Dendritic cell treated with granulocyte-macrophage colony-stimulating factor and Interleukin-4, amounts not matched to agents 40 ng/mL and 50 ng/mL, for 4 days (primary cell): ENCODE measurements around the gene ZNF341.

ENCODE experiments used
- H3K27ac Mint-ChIP-seq: one replicate; pipeline ENCODE4 v1.8.0; 2022; ENCODE audit warnings: mild to moderate bottlenecking, mixed read lengths
- H3K27me3 Mint-ChIP-seq: one replicate; pipeline ENCODE4 v1.8.0; 2022; ENCODE audit warnings: mild to moderate bottlenecking, mixed read lengths
- H3K36me3 Mint-ChIP-seq: one replicate; pipeline ENCODE4 v1.8.0; 2022; ENCODE audit warnings: low read depth, mixed read lengths
- H3K4me1 Mint-ChIP-seq: one replicate; pipeline ENCODE4 v1.8.0; 2022; ENCODE audit warnings: low read depth, mixed read lengths
- H3K4me3 Mint-ChIP-seq: one replicate; pipeline ENCODE4 v1.8.0; 2022; ENCODE audit warnings: mild to moderate bottlenecking, moderate library complexity, mixed read lengths
- H3K9me3 Mint-ChIP-seq: one replicate; pipeline ENCODE4 v1.8.0; 2022; ENCODE audit warnings: mixed read lengths
- intact Hi-C: fragments of 100-400 bp; cut with micrococcal nuclease; formaldehyde crosslinking; loops from one replicate; pipeline ENCODE4 v1.15.0; 2022

ZNF341 gene

DNA sequence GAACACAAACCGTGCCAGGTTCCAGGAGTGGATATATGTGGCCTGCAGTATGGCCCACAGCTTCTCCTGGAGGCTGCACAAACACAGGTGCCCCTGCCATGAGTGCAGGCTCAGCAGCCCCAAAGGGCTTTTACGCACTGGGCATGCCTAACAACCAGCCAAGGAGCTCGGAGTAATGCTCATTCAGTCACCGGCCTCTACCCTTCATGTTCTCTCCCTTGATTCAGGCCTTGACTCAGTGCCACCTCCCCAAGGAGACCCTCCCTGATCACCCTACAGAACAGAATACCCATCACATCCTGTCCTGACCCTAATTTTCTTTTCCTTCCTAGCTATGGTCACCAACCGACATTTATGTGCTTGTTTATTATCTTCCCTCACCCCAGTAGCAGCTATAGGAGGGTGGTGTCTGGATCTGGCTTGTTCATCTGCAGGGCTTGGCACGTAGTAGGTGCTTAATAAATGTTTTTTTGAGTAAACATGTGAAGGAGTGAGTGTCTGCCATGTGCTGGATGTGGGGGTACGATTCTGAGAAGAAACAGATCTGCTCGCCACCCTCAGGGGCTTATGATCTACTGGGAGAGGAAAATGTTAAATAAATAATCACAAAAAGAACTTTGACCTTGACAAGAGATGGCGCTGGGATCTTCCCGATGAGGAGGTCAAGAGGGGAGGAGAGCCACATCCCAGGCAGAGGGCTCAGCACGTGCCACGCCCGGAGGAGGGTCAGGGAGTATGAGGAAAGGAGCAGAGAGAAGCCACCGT, 20.9 kb upstream of the ZNF341 start:
- Mint-ChIP-seq H3K36me3 (peaks cover 67% of the 10 kb centered on the region), H3K4me3 (no peak overlapping the region), H3K4me1 (peaks cover 25% of the 10 kb centered on the region), H3K27ac (no peak overlapping the region), H3K27me3 (no peaks in the 10 kb centered on the region), H3K9me3 (no peaks in the 10 kb centered on the region)
- intact Hi-C loops: no loop called here

- no peak overlapping the region for H3K4me3 Mint-ChIP-seq
- no peaks in the 10 kb centered on the region for H3K9me3 Mint-ChIP-seq
- H3K36me3 Mint-ChIP-seq: peaks cover 73% of the 10 kb centered on the region
- H3K4me1 Mint-ChIP-seq: peaks cover 25% of the 10 kb centered on the region
- intact Hi-C loops: no loop called here
- no peak overlapping the region for H3K27ac Mint-ChIP-seq
- H3K27me3 Mint-ChIP-seq: no peaks in the 10 kb centered on the region
Observed at GRCh38 chr20:33711446-33711738, 20.4 kb upstream of the ZNF341 start.

GRCh38 chr20:33713865-33714367, 17.9 kb upstream of the ZNF341 start:
- Mint-ChIP-seq H3K27ac (no peak overlapping the region), H3K27me3 (no peaks in the 10 kb centered on the region), H3K36me3 (peaks cover 63% of the 10 kb centered on the region), H3K4me3 (no peak overlapping the region), H3K9me3 (no peaks in the 10 kb centered on the region), H3K4me1 (peaks cover 35% of the 10 kb centered on the region)
- intact Hi-C loops: no loop called here

GRCh38 chr20:33716498-33716897, 15.3 kb upstream of the ZNF341 start:
- H3K27ac Mint-ChIP-seq: no peak overlapping the region
- H3K27me3 Mint-ChIP-seq: no peaks in the 10 kb centered on the region
- H3K4me3 Mint-ChIP-seq: no peak overlapping the region
- peaks cover 55% of the 10 kb centered on the region for H3K36me3 Mint-ChIP-seq
- intact Hi-C loops: no loop called here
- peaks cover 31% of the 10 kb centered on the region for H3K4me1 Mint-ChIP-seq
- H3K9me3 Mint-ChIP-seq: no peaks in the 10 kb centered on the region

DNA sequence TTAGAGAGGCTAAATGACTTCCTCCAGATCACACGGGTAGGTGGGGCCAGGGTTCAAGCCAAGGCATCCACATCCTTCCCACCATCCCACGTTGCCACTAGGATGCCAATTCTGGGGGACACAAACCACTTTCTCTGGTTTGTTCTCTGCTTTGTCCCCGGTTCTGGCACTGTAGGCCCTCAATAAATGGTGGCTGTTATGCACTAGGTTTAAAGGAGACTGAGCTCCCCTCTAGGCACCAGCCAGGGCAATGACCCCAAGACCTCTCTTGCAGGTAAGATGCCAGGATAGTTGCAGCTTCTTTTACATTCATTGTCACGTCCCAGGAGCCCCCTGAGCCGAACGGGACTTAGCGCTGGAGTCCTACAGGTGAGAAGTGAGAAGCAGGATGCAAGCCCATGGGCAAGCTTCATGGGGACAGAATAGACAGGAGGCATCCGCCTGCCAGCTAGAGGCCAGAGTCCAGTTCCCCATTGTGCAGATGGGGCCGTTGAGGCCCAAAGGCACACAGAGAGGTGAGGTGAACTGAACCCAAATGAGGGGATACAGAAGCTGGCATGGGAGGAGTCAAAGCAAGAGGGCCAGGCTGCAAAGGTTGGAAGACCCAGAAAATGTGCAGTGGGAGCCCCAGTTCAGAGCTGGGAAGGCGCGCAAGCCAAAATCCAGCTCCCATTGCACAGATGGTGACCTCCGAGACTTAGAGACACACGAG, 12.4 kb upstream of the ZNF341 start:
- Mint-ChIP-seq H3K4me3 (peak overlapping the region; percentile 88), H3K36me3 (peaks cover 26% of the 10 kb centered on the region), H3K27me3 (no peaks in the 10 kb centered on the region), H3K4me1 (peaks cover 26% of the 10 kb centered on the region), H3K9me3 (no peaks in the 10 kb centered on the region), H3K27ac (peak overlapping the region; percentile 75)
- intact Hi-C loops: no loop called here

DNA sequence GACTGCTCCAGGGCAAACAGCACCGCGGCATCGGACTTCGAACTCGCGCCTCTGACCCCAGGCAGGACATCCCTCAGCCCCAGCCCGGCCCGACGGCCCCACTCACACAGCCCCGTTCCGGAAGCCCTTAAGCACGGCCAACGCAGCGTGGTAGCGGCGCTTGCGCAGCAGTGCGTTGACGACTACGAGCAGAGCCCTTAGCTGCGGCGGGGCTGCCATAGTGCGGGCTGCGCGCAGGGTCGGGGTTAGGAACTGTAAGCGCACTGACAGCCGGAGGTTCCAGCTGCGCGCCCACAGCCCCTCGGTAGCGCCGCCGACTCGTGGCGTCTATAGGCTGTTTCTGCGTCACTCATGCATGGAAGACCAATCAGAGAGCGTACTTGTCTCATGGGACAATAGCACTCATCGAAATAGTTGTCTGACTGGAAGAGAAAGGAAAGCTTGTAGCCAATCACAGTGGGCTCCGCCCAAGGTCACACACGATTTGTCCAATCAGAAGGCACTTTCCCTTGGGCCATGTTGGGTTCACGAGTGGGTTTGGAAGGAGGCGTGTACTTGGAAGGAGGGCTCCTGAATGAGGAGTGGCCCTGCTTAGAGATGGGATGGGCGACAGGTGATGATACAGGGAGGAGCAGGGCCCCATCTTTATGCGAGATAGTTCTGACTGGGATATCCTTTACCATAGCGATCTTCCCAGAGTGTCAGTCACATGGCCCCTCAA, 11.6 kb upstream of the ZNF341 start, which contains the start of gene PXMP4:
Gene PXMP4 (minus strand): TSS at position 322 of the 721 bp plus-strand sequence. CDS start 103 bp downstream, at position 219.
- H3K9me3 Mint-ChIP-seq: no peaks in the 10 kb centered on the region

DNA sequence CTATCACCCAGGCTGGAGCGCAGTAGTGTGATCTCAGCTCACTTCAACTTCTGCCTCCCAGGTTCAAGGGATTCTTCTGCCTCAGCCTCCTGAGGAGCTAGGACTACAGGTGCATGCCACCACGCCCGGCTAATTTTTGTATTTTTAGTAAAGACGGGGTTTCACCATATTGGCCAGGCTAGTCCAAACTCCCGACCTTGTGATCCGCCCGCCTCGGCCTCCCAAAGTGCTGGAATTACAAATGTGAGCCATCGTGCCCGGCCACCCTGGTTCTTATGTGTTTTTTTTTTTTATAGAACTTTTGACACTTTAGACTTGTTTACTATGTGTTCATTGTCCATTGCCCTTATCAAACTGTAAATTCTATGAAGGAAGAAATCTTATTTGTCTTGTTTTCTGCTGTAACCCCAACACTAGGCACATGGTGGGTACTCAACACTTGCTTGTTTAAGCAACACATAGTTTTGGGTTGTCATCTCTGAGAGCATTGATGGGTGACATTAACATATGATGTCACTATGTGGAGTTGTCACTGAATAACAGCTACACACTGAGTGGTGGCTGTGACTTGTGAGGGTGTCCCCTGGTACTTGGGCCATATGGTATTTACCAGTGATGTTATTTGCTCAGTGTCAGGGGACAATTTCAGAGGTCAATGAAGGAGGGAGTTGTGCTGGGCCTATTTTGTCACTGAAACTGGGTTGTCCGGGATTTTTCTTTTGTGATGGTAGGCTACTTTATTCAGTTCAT, 10.2 kb upstream of the ZNF341 start:
- intact Hi-C loops: loop anchor here (2.0 kb wide), 1 partner anchor 35 kb away; the partner anchor contains the start of gene E2F1
- Mint-ChIP-seq H3K4me1 (peaks cover 29% of the 10 kb centered on the region), H3K27ac (no peak overlapping the region), H3K9me3 (no peaks in the 10 kb centered on the region), H3K27me3 (no peaks in the 10 kb centered on the region), H3K4me3 (peak overlapping the region; percentile 2), H3K36me3 (peaks cover 9% of the 10 kb centered on the region)

More for the DNA sequence above, 11.6 kb upstream of the ZNF341 start, which contains the start of gene PXMP4:
- peak within 1 kb of the TSS; percentile 88 for H3K4me3 Mint-ChIP-seq
- intact Hi-C loops: loop anchor here (1.0 to 2.0 kb wide), 2 partner anchors 11 to 33 kb away; partner anchors contain the start of genes E2F1 and ZNF341
- H3K27me3 Mint-ChIP-seq: no peaks in the 10 kb centered on the region
- H3K36me3 Mint-ChIP-seq: peaks cover 20% of the 10 kb centered on the region
- peak within 1 kb of the TSS; percentile 75 for H3K27ac Mint-ChIP-seq
- peaks cover 26% of the 10 kb centered on the region for H3K4me1 Mint-ChIP-seq

- Mint-ChIP-seq H3K27me3 (no peaks in the 10 kb centered on the region), H3K9me3 (no peaks in the 10 kb centered on the region), H3K27ac (no peak overlapping the region), H3K4me3 (no peak overlapping the region), H3K4me1 (peaks cover 28% of the 10 kb centered on the region), H3K36me3 (peaks cover 6% of the 10 kb centered on the region)
- intact Hi-C loops: no loop called here
Observed at GRCh38 chr20:33724439-33725094, 7.2 kb upstream of the ZNF341 start.

- Mint-ChIP-seq H3K4me3 (no peak overlapping the region), H3K4me1 (peaks cover 19% of the 10 kb centered on the region), H3K36me3 (no peaks in the 10 kb centered on the region), H3K27me3 (no peaks in the 10 kb centered on the region), H3K9me3 (no peaks in the 10 kb centered on the region), H3K27ac (no peak overlapping the region)
- intact Hi-C loops: no loop called here
Observed at GRCh38 chr20:33725607-33726264, 6.1 kb upstream of the ZNF341 start.

DNA sequence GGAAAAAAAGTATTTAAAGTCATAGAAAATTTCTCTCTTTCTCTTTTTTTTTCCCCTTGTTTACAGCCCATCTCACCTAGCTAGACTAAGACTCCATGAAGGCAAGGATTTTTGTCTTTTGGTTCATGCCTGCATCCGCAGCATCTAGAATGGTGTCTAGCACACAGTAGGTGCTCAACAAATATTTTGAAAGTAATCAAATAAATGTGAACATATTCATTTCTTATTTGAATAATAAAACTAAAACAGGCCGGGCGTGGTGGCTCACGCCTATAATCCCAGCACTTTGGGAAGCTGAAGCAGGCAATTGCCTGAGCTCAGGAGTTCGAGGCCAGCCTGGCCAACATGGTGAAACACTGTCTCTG, 4.7 kb upstream of the ZNF341 start:
- Mint-ChIP-seq H3K4me1 (peaks cover 30% of the 10 kb centered on the region), H3K27ac (no peak overlapping the region), H3K9me3 (no peaks in the 10 kb centered on the region), H3K4me3 (no peak overlapping the region), H3K27me3 (no peaks in the 10 kb centered on the region), H3K36me3 (no peaks in the 10 kb centered on the region)
- intact Hi-C loops: no loop called here

GRCh38 chr20:33727806-33728205, 4.0 kb upstream of the ZNF341 start:
- Mint-ChIP-seq H3K27ac (peak overlapping the region; percentile 21), H3K4me1 (peaks cover 34% of the 10 kb centered on the region), H3K4me3 (no peak overlapping the region), H3K27me3 (no peaks in the 10 kb centered on the region), H3K9me3 (no peaks in the 10 kb centered on the region), H3K36me3 (no peaks in the 10 kb centered on the region)
- intact Hi-C loops: no loop called here

DNA sequence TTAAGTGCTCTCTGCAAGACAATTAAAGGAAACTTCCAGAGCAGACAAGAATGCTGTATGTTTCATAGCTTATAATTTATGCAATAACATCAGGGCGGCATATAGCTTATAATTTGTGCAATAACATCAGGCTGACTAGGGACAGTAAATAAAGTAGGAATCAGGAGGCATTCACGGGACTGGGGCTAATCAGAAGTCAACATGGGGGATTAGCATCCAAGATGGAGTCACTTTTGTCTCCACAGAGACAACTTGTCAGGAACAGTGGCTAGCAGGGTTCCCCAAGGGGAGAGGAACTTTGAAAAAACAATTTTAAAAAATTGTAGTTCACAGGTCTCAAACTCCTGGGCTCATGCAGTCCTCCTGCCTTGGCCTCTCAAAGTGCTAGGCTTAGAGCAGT, 3.3 kb upstream of the ZNF341 start:
- intact Hi-C loops: no loop called here
- peaks cover 41% of the 10 kb centered on the region for H3K4me1 Mint-ChIP-seq
- no peaks in the 10 kb centered on the region for H3K27me3 Mint-ChIP-seq
- no peak overlapping the region for H3K4me3 Mint-ChIP-seq
- no peaks in the 10 kb centered on the region for H3K36me3 Mint-ChIP-seq
- peak overlapping the region; percentile 21 for H3K27ac Mint-ChIP-seq
- H3K9me3 Mint-ChIP-seq: no peaks in the 10 kb centered on the region

DNA sequence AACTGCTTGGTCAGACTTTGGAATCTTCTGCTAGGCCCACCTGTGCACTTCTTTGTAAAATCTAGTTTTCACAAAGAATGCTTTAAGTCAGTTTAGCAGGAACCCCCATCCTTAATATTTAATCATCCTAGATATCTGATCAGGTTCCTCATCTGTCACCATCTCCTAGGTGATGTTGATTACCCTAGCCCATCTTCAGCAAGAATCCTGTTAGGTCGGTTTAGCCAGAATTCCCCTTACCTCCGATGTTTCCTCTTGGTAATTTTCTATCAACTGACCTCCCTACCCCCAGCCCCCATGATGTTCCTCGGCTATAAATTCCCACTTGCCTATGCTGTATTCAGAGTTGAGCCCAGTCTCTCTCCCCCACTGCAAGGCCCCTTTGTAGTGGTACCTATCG, 2.7 kb upstream of the ZNF341 start:
- H3K9me3 Mint-ChIP-seq: no peaks in the 10 kb centered on the region

More for the DNA sequence above, 2.7 kb upstream of the ZNF341 start:
- Mint-ChIP-seq H3K4me3 (no peak overlapping the region), H3K36me3 (no peaks in the 10 kb centered on the region), H3K27me3 (no peaks in the 10 kb centered on the region), H3K4me1 (peaks cover 47% of the 10 kb centered on the region), H3K27ac (no peak overlapping the region)
- intact Hi-C loops: no loop called here
